ENCODE measurements around the gene P3H2.

DNA sequence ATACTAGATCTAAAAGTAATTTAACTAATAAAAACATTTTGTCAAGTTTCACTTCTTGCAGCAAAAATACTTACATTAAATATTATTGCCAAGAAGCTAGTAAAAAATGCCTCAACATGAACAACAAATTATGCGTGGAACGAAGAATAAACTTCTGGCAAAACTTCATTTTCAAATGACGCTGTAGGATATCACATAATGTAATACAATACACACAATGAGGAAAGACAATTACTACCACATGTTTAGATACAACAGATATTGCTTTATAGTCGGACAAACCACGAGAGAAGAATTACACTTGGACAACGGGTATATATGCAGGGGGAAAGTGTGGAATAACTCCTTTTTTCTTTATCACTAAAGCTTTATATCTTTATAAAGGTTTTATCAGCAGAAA lies 21.6 kb downstream of the P3H2 start:
- TF ChIP-seq CTCF (IDR thresholded peaks at IDR 0.05; ENCODE audit: low read depth, low read length) (no peak), POLR2A (IDR thresholded peaks at IDR 0.05; ENCODE audit: extremely low read depth, insufficient read length) (no peak)

Measured in NB4 (cell line).